ENCODE data around the gene TSPY1.
"Not testable (repeated sequence)": the region's sequence is repeated elsewhere in the genome, so short reads cannot be mapped to it uniquely, and the experiment has no call there.

GRCh38 chrY:9466655-9467054 is at the start of gene TSPY1:
- TF ChIP-seq CTCF (IDR thresholded peaks at IDR 0.05; ENCODE audit: insufficient read depth, low read depth, low read length); EZH2 (IDR thresholded peaks at IDR 0.05; ENCODE audit: insufficient read depth, low read length): not testable (repeated sequence)

All from astrocyte (in vitro differentiated cells and primary cell).